ENCODE measurements around the gene IER3. TPM values are rescaled to one million over a fixed set of nuclear protein-coding genes. Genes with fewer than 3 reads are reported as not detected.

The IER3 gene
- total and polyA plus RNA-seq, 9 of the 15 experiments (the other 6 are each of a cell fraction or from before 2014, with no cell fraction given): 1.5 to 30.0 (median 11.5) TPM

DNA sequence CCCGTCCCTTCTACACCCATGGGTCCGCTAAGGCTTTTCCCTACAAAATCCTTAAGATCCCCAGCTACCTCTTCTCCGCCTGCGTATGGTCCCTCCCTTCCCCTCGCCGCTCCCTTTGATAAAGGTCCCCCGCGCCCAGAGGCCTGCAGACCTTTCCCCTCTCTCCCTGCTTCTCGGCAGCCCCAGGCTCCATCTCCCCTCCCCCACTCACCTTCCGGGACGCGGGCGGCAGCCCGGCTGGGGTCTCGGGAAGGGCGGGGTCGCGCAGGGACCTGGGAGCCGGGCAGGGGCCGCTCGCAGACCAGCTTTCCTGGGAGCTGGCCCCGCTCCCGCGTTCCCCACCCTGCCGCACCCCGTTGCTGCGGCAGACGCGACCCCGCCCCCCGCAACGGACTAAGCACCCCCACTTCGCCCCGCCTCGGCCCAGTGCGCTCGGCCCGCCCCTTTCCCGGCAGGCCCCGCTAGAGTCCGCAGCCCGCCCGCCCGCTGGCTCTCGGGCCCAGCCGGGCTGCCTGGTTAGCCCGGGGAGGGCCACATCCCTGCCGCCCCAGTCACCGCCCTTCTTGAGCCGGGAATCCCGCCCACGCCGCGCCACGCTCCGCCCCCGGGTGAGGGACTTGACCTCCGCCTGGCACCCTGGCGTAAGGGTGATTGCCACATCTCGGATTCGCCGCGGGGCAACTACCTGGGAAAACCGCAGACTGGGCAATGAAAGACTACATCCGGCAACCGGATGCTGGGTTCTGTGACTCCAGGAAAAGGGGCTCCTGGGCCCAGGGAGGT lies 1.8 kb downstream of the IER3 start, which contains the start of gene FLOT1 (continued):
- TF ChIP-seq TEAD1 (CRISPR knock-in tag; IDR thresholded peaks at IDR 0.05) (peak; percentile 39 to 48; a peak in 2 of 4 replicates), ESRRB (CRISPR knock-in tag; IDR thresholded peaks at IDR 0.05; ENCODE audit: borderline replicate concordance) (no peak), KDM1A (IDR thresholded peaks at IDR 0.05) (no peak), POLR2G (IDR thresholded peaks at IDR 0.05; ENCODE audit: low read depth, low read length) (peak; percentile 97), CREM (IDR thresholded peaks at IDR 0.05; ENCODE audit: low read depth) (peak; percentile 54), ZBTB7A (IDR thresholded peaks at IDR 0.05; ENCODE audit: borderline replicate concordance, control insufficient read depth, low read depth, low read length) (peak; percentile 91), YY1 (IDR thresholded peaks at IDR 0.05; ENCODE audit: borderline replicate concordance in 1 of 3, control insufficient read depth in 1 of 3, extremely low read depth in 1 of 3, insufficient read depth in 3 of 3, insufficient read length in 1 of 3, insufficient replicate concordance in 2 of 3, low read depth in 1 of 3, low read length in 2 of 3) (peak in 2 of 3 experiments; percentile 25 to 59), SOX6 (IDR thresholded peaks at IDR 0.05) (0 out of 2 replicates have a peak, but pooled peaks have one; percentile 38), SRSF1 (IDR thresholded peaks at IDR 0.05; ENCODE audit: low read depth, low read length) (0 out of 2 replicates have a peak, but pooled peaks have one; percentile 25), RBM15 (IDR thresholded peaks at IDR 0.05; ENCODE audit: insufficient read depth, low read length) (no peak), KLF13 (tag; IDR thresholded peaks at IDR 0.05; ENCODE audit: borderline replicate concordance, low read depth) (peak; percentile 74), SNRNP70 (optimal IDR thresholded peaks at IDR 0.05; ENCODE audit: low read depth, low read length) (peak; percentile 21), DNMT1 (IDR thresholded peaks at IDR 0.05) (no peak), RBM14 (IDR thresholded peaks at IDR 0.05; ENCODE audit: borderline replicate concordance, insufficient read depth, low read depth, low read length) (0 out of 2 replicates have a peak, but pooled peaks have one; percentile 22)
- TF ChIP-seq, protein P1, sequence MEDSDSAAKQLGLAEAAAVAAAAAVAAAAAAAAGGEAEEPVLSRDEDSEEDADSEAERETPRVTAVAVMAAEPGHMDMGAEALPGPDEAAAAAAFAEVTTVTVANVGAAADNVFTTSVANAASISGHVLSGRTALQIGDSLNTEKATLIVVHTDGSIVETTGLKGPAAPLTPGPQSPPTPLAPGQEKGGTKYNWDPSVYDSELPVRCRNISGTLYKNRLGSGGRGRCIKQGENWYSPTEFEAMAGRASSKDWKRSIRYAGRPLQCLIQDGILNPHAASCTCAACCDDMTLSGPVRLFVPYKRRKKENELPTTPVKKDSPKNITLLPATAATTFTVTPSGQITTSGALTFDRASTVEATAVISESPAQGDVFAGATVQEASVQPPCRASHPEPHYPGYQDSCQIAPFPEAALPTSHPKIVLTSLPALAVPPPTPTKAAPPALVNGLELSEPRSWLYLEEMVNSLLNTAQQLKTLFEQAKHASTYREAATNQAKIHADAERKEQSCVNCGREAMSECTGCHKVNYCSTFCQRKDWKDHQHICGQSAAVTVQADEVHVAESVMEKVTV (CRISPR knock-in tag; IDR thresholded peaks at IDR 0.05): 0 out of 2 replicates have a peak, but pooled peaks have one; percentile 4
- TF ChIP-seq, protein P2, sequence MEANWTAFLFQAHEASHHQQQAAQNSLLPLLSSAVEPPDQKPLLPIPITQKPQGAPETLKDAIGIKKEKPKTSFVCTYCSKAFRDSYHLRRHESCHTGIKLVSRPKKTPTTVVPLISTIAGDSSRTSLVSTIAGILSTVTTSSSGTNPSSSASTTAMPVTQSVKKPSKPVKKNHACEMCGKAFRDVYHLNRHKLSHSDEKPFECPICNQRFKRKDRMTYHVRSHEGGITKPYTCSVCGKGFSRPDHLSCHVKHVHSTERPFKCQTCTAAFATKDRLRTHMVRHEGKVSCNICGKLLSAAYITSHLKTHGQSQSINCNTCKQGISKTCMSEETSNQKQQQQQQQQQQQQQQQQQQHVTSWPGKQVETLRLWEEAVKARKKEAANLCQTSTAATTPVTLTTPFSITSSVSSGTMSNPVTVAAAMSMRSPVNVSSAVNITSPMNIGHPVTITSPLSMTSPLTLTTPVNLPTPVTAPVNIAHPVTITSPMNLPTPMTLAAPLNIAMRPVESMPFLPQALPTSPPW (CRISPR knock-in tag; IDR thresholded peaks at IDR 0.05): peak; percentile 96
- TF ChIP-seq, protein P3, sequence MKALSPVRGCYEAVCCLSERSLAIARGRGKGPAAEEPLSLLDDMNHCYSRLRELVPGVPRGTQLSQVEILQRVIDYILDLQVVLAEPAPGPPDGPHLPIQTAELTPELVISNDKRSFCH (CRISPR knock-in tag; IDR thresholded peaks at IDR 0.05): no peak
- TF ChIP-seq, protein P3 (tag; IDR thresholded peaks at IDR 0.05): 0 out of 2 replicates have a peak, but pooled peaks have one; percentile 58
- TF ChIP-seq, protein P4, sequence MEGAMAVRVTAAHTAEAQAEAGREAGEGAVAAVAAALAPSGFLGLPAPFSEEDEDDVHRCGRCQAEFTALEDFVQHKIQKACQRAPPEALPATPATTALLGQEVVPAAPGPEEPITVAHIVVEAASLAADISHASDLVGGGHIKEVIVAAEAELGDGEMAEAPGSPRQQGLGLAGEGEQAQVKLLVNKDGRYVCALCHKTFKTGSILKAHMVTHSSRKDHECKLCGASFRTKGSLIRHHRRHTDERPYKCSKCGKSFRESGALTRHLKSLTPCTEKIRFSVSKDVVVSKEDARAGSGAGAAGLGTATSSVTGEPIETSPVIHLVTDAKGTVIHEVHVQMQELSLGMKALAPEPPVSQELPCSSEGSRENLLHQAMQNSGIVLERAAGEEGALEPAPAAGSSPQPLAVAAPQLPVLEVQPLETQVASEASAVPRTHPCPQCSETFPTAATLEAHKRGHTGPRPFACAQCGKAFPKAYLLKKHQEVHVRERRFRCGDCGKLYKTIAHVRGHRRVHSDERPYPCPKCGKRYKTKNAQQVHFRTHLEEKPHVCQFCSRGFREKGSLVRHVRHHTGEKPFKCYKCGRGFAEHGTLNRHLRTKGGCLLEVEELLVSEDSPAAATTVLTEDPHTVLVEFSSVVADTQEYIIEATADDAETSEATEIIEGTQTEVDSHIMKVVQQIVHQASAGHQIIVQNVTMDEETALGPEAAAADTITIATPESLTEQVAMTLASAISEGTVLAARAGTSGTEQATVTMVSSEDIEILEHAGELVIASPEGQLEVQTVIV (CRISPR knock-in tag; IDR thresholded peaks at IDR 0.05; ENCODE audit: borderline replicate concordance): peak; percentile 62; the same call in 1 of the 2 replicates
